ENCODE measurements around the gene CCDC141. TPM values are rescaled to one million over a fixed set of nuclear protein-coding genes. Genes with fewer than 3 reads are reported as not detected.

CCDC141 gene
- total RNA-seq, 2 experiments from 2014 or later, result 10.8 to 14.6 TPM

GRCh38 chr2:178787155-178787554 lies 262.8 kb downstream of the CCDC141 start:
- H3K9me3 Mint-ChIP-seq, result no peaks in the 10 kb centered on the region
- no peak overlapping the region for H3K27ac Mint-ChIP-seq
- H3K4me3 Mint-ChIP-seq, result no peak overlapping the region
- CTCF ChIA-PET, result no interaction called here
- no peaks in the 10 kb centered on the region for H3K36me3 Mint-ChIP-seq (ENCODE audit: low read depth)
- DNase-seq, result no peak
- no peaks in the 10 kb centered on the region for H3K27me3 Mint-ChIP-seq
- POLR2A ChIA-PET, result no interaction called here
- peaks cover 8% of the 10 kb centered on the region for H3K4me1 Mint-ChIP-seq

- Mint-ChIP-seq H3K4me3 (no peak overlapping the region), H3K4me1 (no peaks in the 10 kb centered on the region), H3K9me3 (no peaks in the 10 kb centered on the region), H3K27ac (no peak overlapping the region), H3K27me3 (no peaks in the 10 kb centered on the region), H3K36me3 (ENCODE audit: low read depth) (no peaks in the 10 kb centered on the region)
- CTCF ChIA-PET, result no interaction called here
- no peak for DNase-seq
- POLR2A ChIA-PET, result no interaction called here
Measured at GRCh38 chr2:178783889-178784288, 266.0 kb downstream of the CCDC141 start.

GRCh38 chr2:178782236-178782635 lies 267.7 kb downstream of the CCDC141 start:
- H3K36me3 Mint-ChIP-seq (ENCODE audit: low read depth), result no peaks in the 10 kb centered on the region
- ChIA-PET POLR2A (no interaction called here), CTCF (no interaction called here)
- H3K27ac Mint-ChIP-seq, result no peak overlapping the region
- H3K27me3 Mint-ChIP-seq, result no peaks in the 10 kb centered on the region
- DNase-seq, result no peak
- H3K4me3 Mint-ChIP-seq, result no peak overlapping the region
- no peaks in the 10 kb centered on the region for H3K9me3 Mint-ChIP-seq
- H3K4me1 Mint-ChIP-seq, result no peaks in the 10 kb centered on the region

Other genes with a start within 250 kb of the CCDC141 start
- gene TTN, start 242.7 kb downstream of the CCDC141 start, total RNA-seq, result 10 to 100 TPM; 11.6 to 12.3 TPM
- gene SESTD1, start 214.7 kb upstream of the CCDC141 start, total RNA-seq, result 10 to 100 TPM; 19.8 to 21.8 TPM

All from activated CD4-positive, alpha-beta T cell treated with anti-CD3 and anti-CD28 coated beads, Interleukin-2, amount 10 ng/mL, durations not matched to agents 7 days and 5 days (primary cell).